Measurements from ENCODE around the gene SLC35A2.

DNA sequence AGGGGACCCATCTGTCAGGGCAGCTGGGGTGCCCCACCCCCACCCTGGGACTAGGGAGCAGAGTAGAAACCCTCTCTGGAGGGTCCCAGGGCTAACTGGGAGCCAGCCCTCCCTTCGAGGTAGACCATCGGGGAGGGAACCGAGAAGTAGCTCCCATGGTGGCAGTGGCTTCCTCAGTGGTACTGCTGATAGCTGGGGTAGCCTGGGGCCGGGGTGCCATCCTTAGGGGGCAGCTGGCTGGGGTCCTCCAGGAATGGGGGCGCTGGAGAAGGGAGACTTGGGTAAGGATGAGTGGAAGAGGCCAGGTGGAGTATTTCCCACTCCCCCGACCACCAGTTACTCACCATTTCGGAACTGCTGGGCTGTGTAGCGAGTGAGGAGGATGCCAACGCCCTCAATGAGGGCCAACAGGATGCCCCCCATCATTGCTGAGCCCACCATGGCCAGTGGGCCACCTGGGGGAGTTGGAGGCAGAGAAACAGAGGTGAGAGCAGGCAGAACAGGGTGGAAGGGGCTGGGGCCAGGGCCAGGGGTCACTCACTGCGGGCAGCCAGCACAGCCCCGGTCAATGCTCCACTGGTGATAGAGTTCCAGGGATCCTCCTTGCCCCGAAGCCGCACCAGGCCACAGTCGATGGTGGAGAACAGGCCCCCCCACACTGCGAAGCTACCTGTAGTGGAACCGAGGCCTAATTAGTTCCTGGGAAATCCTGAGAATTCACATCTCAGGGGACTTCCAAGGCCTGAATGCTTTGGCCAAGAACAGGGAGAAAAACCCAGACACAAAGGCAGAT is 17.7 kb downstream of the SLC35A2 start:
- TF ChIP-seq, protein P1, sequence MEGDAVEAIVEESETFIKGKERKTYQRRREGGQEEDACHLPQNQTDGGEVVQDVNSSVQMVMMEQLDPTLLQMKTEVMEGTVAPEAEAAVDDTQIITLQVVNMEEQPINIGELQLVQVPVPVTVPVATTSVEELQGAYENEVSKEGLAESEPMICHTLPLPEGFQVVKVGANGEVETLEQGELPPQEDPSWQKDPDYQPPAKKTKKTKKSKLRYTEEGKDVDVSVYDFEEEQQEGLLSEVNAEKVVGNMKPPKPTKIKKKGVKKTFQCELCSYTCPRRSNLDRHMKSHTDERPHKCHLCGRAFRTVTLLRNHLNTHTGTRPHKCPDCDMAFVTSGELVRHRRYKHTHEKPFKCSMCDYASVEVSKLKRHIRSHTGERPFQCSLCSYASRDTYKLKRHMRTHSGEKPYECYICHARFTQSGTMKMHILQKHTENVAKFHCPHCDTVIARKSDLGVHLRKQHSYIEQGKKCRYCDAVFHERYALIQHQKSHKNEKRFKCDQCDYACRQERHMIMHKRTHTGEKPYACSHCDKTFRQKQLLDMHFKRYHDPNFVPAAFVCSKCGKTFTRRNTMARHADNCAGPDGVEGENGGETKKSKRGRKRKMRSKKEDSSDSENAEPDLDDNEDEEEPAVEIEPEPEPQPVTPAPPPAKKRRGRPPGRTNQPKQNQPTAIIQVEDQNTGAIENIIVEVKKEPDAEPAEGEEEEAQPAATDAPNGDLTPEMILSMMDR (IDR thresholded peaks at IDR 0.05; ENCODE audit: low read length) = no peak
- TF ChIP-seq EZH2 (IDR thresholded peaks at IDR 0.05; ENCODE audit: borderline replicate concordance, low read length) = no peak
